Liver (tissue), 3 donors: ENCODE results near the gene CNGA3.

Experiments
- GABPA ChIP-seq, 2 donors: IDR thresholded peaks in 1 of 2; conservative IDR thresholded peaks in 1 of 2; 2 replicates each; pipeline ENCODE4 v1.6.1; 2016; ENCODE audit warnings: antibody characterized with exemption in 2 of 2, mild to moderate bottlenecking in 1 of 2, moderate library complexity in 1 of 2
- JUND ChIP-seq, 2 donors: IDR thresholded peaks; 2 replicates each; pipeline ENCODE4 v1.6.1; 2016; ENCODE audit warnings: antibody characterized with exemption in 2 of 2
- MAX ChIP-seq: IDR thresholded peaks from 2 replicates; pipeline ENCODE4 v1.6.1; 2016; ENCODE audit warnings: antibody characterized with exemption
- RAD21 ChIP-seq, 2 donors: IDR thresholded peaks; 2 replicates each; pipeline ENCODE4 v1.6.1; 2016; ENCODE audit warnings: antibody characterized with exemption in 2 of 2, mild to moderate bottlenecking in 2 of 2
- REST ChIP-seq: IDR thresholded peaks from 2 replicates; pipeline ENCODE4 v1.6.1; 2016; ENCODE audit warnings: antibody characterized with exemption, mild to moderate bottlenecking
- SP1 ChIP-seq: IDR thresholded peaks from 2 replicates; pipeline ENCODE4 v1.6.1; 2018; ENCODE audit warnings: antibody characterized with exemption, mild to moderate bottlenecking
- TAF1 ChIP-seq: conservative IDR thresholded peaks from 2 replicates; pipeline ENCODE4 v1.6.1; 2016; ENCODE audit warnings: antibody characterized with exemption, mild to moderate bottlenecking
- TF ChIP-seq, protein P1 (sequence below): fragments of 150-350 bp; IDR thresholded peaks from 2 replicates; pipeline ENCODE4 v1.5.1; 2017; ENCODE audit warnings: improper control_type of control experiment, low read depth, low read length; ENCODE audit not compliant: missing input control
- donor health status: healthy.
- donor health status: healthy.

DNA sequence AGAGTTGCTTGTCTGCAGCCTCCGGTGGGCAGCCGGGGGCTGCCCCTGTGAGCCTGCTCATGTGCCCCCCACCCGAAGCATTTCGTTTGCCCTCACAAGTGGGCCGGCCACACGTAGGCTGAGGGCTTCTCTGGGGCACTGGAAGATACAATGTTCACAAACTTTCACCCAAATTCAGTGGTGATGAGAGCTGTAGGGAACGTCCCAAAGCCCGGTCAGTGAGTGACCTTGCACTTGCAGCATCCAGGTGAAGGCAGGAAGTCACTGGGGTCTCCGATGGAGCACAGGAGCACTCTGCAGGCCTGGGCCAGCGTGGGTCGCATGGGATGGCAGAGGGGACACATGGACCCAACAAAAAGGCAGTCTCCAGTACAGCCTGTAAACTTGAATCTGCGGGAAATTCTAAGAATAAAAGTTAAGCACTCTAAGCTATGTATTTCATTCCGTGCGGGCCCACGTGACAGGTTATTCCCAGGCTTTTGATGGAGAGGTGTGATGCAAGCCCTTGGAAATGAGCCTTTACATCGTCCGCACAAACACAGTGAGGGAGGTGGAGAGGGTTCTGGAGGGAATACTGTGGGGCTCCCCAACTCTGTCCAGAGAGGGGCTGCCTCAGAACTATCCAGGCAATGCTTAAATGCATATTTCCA is 42.5 kb downstream of the CNGA3 start:
- TF ChIP-seq REST: no peak
- TF ChIP-seq JUND (IDR thresholded peaks at IDR 0.05): no peak
- TF ChIP-seq, protein P1, sequence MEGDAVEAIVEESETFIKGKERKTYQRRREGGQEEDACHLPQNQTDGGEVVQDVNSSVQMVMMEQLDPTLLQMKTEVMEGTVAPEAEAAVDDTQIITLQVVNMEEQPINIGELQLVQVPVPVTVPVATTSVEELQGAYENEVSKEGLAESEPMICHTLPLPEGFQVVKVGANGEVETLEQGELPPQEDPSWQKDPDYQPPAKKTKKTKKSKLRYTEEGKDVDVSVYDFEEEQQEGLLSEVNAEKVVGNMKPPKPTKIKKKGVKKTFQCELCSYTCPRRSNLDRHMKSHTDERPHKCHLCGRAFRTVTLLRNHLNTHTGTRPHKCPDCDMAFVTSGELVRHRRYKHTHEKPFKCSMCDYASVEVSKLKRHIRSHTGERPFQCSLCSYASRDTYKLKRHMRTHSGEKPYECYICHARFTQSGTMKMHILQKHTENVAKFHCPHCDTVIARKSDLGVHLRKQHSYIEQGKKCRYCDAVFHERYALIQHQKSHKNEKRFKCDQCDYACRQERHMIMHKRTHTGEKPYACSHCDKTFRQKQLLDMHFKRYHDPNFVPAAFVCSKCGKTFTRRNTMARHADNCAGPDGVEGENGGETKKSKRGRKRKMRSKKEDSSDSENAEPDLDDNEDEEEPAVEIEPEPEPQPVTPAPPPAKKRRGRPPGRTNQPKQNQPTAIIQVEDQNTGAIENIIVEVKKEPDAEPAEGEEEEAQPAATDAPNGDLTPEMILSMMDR: no peak
- no peak for TF ChIP-seq GABPA (IDR thresholded peaks at IDR 0.05 in 1 of 2, conservative IDR thresholded peaks at IDR 0.05 in 1 of 2)
- no peak for TF ChIP-seq SP1
- no peak for TF ChIP-seq TAF1
- TF ChIP-seq MAX: no peak
- TF ChIP-seq RAD21 (IDR thresholded peaks at IDR 0.05): no peak
